ENCODE measurements around the gene SOAT1.
A peak's percentile ranks its signal among the peaks of the same experiment; 100 is the strongest.
"Not testable (repeated sequence)": the region's sequence is repeated elsewhere in the genome, so short reads cannot be mapped to it uniquely, and the experiment has no call there.

The SOAT1 gene
- 77.5 to 89.8 reads per million in 2 donors for total RNA-seq

DNA sequence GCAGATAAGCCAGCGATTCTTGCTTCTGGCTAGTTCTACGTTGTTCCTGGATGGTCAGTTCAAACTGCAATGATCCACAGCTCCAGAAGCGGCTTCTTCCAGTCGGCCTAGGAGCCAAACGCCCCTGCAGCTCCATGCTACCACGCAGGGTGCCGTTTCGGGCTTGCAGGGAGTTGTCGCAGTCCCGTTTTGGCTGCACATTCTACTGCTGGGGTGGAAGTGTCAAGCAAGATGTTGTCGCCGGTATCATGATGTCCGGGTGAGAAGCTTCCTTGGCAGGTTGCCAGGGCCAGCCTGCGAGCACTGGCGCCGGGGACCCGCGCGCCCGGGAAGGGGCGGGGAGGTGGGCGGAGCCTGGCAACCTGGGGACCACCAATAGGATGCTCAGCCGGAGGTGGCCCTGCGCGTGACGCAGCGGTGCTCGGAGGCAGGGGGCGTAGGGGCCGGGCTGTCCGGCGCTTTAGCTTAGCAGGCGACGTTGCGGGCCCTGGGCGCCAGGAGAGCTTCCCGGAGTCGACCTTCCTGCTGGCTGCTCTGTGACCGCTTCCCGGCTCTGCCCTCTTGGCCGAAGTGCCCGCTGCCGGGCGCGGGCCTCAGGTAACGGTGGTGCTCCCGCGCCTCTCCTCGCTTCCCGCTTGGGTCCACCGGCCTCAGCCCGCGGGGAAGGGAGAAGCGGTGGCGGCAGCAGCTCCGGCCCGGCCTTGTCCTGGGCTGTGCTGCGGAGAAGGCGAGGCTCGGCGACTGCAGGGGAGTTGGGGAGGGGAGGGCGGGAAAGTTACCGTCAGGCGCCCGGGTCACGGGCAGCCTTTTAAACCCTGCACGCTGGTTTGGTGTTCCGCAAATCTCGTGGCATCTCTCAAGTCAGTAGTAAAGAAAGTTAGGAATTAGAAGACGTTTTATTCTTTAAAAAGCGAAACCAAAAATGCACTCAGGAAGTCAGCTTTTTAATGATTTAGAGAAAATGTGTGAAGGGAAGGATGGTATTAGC, at the start of gene SOAT1:
TSS of gene SOAT1 (plus strand) at position 458 of the 988 bp plus-strand sequence. CDS start 8,888 bp downstream, outside the sequence.
- DNase-seq, result peak; percentile 85 to 95 (median 90)

DNA sequence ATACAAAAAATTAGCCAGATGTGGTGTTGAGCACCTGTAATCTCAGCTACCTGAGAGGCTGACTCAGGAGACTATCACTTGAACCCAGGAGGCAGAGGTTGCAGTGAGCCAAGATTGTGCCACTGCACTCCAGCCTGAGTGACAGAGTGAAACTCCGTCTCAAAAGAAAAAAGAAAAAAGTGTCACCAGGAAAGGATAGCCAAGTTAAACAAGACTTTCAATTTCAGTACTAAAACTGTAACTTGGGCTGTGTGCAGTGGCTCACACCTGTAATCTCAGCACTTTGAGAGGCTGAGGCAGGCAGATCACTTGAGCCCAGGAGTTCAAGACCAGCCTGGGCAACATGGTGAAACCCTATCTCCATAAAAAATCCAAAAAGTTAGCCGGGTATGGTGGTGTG, 48.2 kb upstream of the SOAT1 start:
- DNase-seq, result not testable (repeated sequence)

DNA sequence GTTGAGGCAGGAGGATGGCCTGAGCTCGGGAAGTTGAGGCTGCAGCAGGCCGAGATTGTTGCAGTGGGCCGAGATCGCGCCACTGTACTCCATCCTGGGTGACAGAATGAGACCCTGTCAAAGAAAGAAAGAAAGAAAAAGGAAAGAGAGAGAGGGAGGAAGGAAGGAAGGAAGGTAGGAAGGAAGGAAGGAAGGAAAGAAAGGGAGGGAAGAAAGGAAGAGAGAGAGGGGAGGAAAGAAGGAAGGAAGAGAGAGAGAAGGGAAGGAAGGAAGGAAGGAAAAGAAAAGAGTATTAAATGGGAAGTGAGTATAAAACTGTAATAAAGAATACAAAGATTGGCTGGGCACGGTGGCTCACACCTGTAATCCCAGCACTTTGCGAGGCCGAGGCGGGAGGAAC, 45.7 kb upstream of the SOAT1 start:
- DNase-seq, result no peak

DNA sequence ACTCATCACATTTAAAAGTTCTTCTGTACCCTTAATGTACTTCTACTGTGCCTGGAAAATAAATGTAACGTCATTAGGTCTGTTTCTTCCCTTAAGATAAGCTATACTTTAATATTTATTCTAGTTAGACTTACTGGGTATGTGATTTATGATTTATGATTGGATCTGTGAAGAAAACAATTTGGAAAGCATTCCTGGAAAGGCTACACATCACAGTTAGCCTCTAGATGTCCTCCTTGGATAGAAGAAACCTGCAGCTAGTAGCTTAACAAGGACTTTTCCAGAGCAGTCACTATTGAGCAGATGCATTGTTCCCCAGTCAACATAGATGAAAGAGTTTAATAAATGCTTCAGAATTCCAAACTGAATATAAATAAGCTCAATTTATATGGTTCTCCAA, 41.9 kb upstream of the SOAT1 start:
- peak in 1 of 5 experiments; percentile 33 for DNase-seq

DNA sequence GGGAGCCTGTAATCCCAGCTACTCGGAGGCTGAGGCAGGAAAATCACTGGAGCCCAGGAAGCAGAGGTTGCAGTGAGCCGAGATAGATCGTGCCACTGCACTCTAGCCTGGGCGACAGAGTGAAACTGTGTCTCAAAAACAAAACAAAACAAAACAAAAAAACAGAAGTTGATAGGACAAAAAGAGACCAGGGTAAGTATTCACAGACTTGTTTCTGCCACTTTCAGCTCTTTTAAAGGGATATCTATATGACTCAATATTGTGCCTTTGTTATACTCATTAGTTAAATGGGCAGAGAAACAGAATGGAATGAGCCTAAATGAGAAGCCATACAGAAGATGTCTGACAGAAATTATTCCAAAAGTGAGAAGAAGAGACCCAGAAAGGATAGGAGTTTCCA, 41.0 kb upstream of the SOAT1 start:
- DNase-seq, result no peak

DNA sequence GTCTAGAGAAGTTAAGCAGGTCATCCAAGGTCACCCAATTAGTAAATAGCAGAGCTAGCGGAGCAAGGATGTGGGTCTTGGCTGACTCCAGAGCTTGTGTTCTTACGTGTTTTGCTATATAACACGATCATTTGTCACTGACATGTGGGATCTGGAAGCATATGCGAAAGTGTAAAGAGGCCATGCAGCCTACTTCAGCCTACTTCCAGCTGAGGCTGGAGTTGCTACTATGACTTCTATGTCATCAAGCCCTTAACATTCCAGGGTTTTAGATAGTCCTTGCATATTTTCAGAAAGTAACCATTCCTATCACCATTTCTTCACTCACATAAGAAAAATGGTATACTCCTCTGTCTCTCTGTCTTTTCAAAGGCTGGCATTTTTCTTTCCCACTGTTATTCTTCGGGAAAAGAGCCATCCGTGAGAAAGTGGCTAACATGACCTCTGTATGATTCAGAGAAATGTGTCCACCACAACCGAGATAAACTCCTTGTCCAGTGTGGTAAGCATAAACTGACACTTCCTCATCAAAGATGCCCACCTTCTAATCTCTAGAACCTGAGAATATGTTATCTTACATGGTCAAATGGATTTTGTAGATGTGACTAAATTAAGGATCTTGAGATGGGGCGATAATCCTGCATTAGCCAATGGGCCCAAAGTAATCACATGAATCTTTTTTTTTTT, 40.2 kb upstream of the SOAT1 start:
- no peak for DNase-seq

DNA sequence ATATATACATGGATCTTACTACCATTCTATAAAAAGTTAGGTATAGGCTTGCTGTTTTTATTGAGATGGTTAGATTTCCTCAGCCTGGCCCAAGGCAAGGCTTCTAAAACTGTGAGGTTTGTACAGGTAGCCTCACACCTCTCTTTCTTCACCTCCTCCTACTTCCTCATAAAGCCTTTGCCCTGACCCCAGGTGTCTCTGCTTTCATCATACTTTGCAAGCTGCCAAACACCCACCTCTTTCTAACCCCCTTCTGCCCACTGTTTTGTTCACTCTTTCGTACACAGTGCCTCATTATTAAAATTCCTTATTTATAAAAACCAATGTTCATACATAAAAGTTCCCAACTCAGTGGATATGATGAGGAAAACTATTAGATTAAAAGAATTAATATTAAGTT, 31.4 kb upstream of the SOAT1 start:
- no peak for DNase-seq

DNA sequence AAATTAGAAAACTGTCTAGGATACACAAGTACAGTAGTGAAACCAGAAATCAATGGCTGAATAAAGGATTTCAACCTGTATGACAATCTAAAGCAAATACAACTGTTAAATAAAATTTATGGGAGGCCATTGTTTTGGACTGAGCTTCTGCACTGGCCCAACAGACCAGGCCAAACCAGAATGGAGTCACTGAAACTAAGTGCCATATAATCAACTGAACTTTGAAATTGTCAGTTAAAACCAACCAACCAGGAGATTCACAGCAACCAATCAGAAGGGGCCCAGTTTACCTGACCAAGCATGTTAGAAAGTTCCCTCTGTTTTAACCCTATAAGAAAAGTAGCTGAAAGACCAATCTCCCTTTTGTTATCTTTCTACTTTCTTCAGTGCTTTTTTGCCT, 30.5 kb upstream of the SOAT1 start:
- no peak for DNase-seq

DNA sequence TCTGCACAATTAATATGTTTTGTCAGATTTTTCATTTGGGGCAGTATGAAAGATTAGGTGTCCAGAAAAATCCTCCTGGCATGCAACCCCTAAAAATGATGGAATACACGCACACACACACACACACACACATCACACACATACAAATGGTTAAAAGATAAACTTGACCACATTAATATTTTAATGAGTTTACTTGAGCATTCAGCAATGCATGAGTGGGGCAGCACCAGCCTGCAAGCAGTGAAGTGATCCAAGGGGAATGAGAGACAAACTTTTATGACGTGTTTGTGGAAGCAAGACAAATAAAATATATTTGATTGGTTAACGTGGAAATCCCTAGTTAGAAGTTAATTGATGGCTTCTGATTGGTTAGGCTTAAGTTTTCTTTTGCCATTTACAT, 29.1 kb upstream of the SOAT1 start:
- DNase-seq, result no peak

DNA sequence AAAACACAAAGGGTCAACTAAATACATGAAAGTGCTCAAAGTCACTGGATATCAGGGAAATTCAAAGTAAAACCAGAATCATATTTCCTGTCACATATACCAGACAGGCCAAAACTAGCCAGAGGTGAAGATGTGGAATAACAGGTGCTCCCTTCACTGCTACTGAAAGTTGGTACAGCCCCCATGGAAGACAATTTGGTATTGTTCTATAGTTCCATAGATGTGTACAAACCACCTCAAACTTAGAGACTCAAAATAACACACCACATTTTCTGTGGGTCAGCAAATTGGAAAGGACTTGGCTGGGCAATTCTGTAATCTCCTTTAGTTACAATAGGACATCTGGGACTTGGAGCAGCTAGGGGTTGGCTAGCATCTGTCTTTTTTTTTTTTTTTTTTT, 24.5 kb upstream of the SOAT1 start:
- DNase-seq, result no peak

DNA sequence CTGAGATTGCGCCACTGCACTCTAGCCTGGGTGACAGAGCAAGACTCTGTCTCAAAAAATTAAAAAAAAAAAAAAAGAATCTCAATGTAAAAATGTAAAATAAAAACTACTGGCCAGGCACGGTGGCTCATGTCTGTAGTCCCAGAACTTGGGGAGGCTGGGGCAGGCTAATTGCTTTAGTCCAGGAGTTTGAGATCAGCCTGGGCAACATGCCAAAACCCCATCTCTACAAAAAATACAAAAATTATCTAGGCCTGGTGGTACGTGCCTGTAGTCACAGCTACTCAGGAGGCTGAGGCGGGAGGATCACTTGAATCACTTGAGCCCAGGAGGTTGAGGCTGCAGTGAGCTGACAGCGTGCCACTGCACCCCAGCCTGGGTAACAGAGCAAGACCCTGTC, 19.2 kb upstream of the SOAT1 start:
- DNase-seq, result not testable (repeated sequence)

DNA sequence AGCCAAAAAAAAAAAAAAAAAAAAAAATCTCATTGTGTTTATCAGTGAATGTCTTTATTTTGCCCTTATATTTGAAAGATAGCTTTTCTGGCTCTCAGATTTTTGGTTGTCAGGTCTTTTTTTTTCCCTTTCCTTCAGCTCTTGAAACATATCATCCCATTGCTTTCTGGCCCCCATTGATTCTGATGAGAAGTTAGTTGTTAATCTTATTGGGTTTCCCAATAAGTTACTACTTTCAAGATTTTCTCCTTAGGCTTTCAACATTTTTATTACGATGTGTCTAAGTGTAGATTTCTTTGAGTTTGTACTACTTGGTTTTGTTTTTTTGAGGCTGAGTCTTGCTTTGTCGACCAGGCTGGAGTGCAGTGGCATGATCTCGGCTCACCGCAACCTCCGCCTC, 14.7 kb upstream of the SOAT1 start:
- no peak for DNase-seq

DNA sequence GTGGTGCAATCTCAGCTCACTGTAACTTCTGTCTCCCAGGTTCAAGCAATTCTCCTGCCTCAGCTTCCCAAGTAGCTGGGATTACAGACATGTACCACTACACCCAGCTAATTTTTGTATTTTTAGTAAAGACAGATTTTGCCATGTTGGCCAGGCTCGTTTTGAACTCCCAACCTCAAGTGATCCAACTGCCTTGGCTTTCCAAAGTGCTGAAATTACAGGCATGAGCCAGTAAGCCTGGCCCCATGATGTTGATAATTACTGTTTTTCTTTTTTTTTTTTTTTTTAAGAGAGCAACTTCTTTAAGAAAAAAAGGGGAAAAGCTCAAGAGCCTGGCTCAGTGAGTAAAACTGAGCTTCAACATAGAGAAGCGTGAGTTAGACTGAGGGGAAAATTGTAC, 9.6 kb upstream of the SOAT1 start:
- no peak for DNase-seq

DNA sequence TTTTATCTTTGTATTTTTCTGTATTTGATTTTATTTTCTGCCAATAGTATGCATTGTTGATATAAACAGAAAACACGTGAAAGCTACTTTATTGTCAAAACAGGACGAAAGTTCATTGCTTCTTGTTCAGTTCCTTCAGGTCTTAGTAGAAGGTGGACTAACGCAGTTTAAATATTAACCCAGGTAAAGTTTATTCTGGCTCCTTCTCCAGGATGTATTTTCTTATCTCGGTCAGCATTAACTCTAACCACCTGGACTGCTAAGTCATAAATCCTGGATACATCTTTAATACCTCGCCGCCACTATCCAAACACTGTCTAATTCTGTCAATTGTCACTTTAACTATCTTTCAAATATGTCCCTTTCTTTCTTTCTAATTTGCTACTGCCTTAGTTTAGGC, 5.7 kb upstream of the SOAT1 start:
- DNase-seq, result no peak

DNA sequence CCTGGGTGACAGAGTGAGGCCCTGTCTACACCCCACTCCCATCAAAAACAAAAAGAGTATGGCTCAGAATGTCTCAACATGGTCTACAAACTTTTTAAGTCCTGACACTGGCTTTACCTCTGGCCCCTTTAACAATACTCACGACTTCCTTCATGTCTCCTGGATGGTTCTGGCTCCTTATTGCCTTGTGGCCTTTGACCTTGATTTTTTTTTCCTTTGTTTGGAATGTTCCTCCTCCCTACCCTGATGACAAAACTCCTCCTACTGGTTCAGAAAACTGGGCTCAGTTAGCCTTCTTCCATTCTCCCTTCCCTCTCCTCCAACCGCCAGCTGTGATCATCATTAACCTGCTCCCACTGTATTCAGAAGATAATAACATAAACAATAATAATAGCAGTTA, 4.6 kb upstream of the SOAT1 start:
- DNase-seq, result no peak

DNA sequence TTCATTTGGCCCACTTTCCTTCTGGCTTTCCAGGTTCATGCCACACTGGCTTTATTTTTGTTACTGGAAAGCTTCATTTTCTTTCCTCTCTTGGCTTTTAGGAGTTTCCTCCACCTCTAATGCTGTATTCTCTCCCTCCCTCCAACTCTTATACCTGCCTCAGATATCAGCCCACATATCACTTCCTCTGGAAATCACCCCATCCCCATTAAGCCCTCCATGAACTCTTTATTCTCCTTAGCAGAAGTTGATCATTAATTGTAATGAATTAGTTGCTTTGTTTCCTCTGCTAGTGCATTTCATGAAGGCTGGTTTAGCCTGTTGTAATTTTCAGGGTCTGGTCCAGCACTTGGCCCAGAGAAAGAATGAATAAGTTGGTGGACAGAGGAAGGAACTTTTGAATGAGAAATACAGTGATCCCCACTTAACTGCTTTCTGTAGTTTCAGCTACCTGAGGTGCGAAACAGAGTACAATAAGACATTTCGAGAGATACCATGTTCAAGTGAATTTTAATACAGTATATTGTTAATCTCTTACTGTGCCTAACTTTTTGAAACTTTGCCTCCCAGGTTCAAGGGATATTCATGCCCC, 1.7 kb downstream of the SOAT1 start:
- DNase-seq, result no peak

DNA sequence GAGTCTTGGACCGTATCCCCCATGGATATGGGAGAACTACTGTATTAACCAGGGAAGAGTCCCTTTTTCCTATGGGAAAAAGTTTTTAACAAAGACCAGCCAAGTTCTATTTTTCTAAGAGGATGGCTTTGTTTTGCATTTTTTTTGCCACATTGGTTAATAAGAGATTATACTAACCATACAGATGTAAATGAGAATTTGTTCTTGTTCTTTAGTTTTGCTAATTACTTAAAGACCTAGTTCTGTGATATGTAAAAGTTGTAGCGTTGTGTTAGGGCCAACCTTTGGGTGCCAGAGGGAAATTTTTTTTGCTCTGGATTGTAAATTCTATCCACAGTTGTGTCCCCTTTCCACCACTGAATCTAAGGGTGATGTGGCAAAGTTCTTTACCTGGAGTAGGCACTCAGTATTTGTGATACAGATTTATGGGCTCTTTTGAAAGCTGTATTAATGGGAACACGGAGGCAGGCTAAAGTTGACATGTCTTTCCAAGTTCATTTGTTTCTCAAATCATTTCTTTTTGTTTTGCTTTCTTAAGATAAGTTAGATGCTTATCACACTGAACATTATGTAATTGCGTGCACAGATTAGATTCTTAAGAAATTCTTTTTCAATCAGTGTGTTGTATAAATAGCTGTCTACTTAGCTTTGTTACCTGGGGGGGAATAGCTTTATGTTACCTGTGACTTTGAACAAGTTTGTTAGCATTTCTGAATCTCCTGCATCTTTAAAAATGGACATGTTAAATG, 2.9 kb downstream of the SOAT1 start:
- peak in 1 of 5 experiments; percentile 35 for DNase-seq

DNA sequence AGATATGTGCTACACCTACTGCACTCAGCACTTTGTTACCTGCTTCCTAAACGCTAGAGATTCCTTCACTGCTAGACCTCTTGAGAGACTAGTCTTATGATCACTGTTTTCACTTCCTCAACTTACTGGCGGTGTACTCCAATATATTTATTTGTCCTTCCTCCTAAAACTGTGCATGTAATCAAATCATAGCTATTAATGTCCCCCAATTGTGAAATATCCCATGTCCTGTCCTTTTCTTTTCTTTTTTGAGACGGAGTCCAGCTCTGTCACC, 3.4 kb downstream of the SOAT1 start:
- no peak for DNase-seq

DNA sequence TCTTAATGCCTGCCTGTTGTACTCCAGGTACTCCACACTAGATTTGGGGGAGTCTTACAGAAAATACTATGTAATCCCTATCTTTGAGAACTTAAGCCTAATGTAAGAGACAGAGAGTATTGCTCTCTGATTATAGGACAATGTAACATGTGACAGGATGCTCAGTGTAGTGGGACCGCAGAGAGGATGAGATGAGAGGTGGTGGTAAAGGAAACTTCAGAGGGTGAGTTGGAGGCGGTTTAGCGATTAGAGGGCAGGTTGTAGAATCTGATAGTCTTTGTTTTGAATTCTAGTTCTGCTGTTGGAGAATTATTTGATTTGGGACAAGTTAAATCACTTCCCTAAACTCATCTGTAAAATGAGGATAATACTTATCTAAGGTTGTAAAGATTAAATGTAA, 5.4 kb downstream of the SOAT1 start:
- DNase-seq, result peak in 3 of 5 experiments; percentile 34 to 90 (median 56)

DNA sequence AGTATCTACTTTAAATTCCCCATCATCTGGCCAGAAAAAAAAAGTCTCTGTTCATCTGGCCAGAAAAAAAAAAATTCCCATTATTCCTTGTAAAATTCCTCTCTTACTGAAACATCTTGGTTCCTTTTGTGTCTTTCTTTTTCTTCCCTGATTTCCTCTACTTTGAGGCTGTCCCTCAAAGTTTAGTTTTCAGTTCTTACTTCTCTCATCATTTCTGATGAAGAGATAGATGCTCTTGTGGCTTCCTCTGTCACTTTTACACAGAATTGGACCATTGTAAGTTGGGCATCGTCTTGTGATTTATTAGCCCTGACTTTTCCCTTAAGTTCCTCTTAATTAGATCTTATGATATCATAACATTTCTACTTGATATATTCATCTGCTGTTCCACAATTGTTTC, 6.5 kb downstream of the SOAT1 start:
- DNase-seq, result peak in 1 of 5 experiments; percentile 56

DNA sequence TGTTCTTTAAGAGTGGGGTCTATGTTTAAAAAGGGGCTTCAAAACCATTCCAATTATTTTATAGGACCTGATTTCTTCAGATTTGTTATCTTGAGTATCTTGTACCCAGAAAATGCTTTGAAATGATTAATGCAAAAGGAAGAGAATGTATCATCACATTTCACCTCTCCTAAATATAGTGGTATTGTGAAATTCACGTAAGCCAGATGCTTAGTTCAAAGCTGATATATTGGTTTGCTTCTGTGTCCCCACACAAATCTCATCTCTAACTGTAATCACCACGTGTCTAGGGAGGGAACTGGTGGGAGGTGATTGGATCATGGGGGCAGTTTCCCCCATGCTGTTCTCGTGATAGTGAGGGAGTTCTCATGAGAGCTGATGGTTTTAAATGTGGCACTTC, 8.5 kb downstream of the SOAT1 start:
- DNase-seq, result no peak

DNA sequence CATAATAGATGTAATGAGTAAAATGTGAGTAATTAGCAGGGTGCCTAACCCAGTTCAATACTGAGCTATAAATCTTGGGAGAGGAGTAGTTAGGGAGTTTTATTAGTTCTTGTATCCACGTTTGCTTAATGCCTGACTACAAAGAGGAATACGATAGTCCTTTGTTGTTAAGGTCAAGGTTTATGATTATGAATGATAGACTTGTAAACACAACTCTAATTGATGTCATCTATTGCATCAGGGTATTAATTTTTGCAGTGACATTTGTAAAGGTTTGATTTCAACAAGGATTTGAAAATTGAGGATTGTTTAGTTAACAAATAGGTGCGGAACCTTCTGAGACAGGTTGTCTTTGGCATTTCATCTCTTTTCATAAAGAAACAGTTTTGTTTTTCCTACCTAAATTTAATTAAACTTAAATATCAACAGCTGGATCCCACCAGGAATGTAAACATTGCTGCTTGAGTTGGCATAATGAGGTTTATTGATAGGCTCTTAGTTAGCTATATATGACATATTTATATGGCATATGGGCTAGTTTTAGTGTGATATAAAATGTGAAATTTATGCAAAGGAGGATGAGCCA, 9.7 kb downstream of the SOAT1 start:
- DNase-seq, result no peak

DNA sequence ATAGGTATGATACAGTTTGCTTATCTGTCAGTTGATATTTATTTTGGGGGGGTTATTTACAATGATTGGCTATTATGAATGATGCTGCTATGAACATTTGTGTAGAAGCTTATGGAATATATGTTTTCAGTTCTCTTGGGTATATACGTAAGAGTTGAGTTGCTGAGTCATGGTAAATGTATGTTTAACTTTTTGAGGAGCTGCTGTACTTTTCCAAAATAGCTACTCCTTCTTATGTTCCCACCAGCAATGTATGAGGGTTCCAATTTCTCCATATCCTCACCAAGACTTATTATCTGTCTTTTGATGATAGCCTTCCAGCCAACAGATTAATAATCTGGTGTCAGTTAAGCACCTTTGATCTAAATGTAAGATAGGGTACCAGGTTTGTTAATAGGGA, 11.9 kb downstream of the SOAT1 start:
- DNase-seq, result no peak
